GM19351 (cell line): ENCODE results near the gene CRADD.
"Not testable (repeated sequence)": the region's sequence is repeated elsewhere in the genome, so short reads cannot be mapped to it uniquely, and the experiment has no call there.

Source experiments
- ATAC-seq: cut with Tn5 transposase; IDR thresholded peaks from one replicate; pipeline ENCODE4 v1.9.1; 2021; ENCODE audit warnings: mild to moderate bottlenecking, moderate library complexity; ENCODE audit not compliant: unreplicated experiment

Gene CRADD

DNA sequence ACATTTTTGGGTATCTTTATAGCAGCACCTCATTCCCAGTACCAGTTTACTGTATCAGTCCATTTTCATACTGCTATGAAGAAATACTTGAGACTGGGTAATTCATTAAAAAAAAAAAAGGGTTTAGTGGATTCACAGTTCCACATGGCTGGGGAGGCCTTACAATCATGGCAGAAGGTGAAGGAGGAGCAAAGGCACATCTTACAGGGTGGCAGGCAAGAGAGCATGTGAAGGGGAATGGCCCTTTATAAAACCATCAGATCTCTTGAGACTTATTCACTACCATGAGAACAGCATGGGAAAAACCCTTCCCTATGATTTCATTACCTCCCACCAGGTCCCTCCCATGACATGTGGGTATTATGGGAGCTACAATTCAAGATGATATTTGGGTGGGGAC, 77.7 kb downstream of the CRADD start:
- not testable (repeated sequence) for ATAC-seq

DNA sequence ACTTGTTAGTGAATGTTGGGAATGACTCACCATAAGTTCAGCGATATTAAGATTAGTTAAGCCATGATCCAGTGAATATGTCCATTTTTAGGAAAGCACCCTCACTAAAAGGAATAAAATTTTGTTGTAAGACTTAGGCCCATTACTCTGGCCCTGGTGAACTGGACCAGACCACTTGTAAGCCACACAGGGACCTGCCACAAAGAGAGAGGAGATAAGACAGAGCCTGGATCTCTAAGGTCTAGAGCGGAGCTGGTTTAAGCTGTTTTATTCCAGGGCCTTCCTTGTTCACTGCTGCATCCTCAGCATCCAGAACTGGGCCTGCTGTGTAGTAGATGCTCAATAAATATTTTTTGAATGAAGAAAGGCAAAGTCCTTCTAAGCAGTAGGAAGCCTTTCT, 79.1 kb downstream of the CRADD start:
- no peak for ATAC-seq

DNA sequence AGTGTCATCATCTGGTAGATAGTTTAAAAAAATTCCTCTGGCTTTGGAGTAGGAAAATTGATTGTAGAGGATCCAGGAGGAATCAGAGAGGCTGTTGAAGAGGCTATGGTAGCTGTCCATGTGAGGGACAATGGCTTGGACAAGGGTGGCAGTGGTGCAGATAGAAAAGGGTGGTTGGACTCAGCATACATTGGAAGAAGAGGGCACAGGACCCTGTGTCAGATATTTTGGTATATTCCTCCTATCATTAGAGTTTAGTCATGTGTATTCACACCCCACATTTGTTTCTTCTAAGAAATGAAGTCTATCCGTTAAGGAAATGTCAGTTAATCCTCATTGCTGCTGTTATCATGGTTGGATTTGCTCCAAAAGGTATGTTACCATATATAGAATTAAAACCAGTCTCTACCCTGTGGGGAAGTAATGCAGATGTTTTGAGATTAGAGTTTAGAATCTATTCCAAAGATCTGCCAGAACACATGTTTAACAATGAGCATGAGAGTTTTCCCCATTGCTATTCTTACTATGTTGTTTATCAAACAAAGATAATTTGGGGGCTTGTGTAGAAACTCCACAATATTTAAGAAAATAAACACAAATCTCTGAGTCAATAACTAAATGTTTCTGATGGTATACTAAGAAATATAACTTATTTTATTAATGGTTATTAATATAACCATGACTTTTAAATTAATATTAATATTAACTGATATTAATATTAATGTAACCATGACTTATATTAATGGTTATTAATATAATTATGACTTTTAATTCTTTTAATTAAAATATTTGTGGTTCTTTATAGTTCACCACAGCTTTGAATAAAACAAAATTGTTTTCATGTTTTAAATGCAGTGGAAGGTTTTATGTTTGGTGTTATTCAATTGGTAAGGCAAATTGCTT, 80.9 kb downstream of the CRADD start:
- ATAC-seq = no peak

DNA sequence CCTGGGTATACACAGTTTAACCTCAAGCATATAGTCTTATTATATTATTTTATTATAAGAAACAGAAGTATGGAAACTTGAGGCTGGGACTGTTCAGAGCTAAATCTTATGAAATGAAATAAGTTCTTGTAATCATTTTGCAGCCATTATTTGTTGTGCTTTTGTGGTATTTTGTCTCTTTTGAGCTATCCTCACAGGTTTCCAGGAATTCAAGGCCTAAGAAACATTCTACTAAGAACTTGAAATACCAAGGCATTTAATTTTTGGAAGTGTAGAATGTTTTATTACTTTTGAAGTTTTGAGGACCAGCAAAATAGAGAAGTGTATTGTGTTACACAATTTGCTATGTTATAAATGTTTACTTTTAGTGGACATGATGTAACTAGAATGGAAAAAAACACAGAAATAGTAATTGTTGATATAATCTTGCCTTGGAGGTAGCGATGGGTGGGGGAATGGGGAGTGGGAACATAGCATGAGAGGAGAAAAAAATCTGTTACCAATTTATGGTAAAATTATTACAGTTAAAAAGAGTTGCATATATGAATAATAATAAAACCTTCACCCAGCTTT, 81.7 kb downstream of the CRADD start:
- ATAC-seq = no peak

DNA sequence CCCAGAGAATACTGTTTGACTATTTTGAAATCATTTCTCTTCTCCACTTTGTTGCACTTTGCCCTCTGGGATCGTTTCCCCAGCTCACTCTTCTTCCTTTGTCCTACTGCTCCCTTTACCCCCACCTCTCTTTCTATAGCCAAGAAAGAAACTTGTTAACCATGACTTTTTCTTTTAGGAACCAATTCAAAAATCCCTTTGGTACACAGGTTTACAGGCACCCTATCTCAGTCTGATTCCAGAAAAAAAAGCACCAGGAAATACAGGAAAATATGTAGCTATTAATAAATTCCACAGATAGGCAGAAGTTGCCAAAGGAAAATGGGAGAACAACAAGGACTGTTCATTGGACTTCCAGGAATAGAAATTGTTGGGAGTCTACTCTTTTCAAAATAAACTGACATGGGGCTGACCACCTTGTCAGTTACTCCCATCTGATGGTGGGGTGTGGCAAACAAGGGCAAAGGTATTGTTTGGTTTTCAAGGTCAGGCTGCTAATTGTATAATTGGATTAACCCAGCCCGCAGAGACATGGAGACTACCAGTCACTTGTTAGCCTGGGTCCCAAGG, 82.4 kb downstream of the CRADD start:
- ATAC-seq = no peak

DNA sequence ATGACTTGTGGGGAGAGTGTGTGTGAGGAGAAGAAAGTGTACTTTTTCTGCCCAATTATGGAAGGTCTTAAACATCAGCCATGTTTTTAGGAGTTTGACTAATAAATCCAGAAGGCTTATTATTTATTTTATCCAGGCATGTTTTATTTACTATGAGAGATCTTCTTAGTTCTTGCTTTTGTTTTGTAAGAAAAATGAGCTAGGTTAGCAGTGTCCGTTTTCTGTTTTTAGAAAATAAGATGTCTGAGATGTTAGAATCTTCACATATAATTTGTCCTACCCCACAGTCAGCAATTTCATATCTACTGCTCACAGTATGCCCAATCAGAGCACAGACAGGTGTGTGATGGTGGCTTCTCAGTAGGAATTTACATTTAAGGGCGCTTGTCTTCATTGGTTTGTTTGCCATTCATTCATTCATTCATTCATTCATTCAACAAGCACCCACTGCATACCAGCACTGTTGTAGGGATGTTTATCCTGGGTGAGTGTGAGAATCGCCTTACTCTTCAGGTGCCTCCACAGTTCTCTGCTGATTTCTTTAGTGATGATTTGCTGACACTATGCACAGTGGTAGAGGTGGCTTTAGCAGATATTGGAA, 83.2 kb downstream of the CRADD start:
- no peak for ATAC-seq

DNA sequence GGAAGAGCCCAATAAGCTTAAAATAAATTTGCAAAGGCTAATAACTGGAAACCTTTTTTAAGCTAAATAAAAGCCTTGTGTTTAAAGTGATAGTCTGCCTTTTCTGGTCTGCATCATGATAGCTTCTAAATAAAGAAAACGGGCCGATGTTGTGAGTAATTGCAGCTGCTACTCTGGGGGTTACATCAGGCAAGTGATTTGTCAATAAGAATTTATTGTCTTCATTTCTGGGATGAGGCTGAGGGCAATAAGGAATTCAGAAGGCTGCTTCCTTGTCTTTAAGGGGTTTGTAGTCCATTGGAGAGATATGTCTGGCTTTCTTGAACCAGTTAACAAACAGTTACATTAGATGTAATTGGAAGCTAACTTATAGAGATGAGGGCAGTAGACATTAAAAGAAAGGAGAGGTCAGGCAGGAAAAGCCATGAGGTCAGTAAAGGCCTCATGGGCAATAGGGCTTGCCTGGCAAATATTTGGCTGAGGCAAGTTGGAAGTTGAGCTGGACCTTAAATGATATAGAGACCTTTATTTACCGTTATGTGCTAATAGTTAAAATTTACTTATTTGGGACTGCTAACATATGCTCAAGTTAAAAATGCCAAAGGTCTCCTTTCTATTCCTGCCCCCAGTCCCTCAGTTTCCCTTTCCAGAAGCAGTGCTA, 85.0 kb downstream of the CRADD start:
- ATAC-seq = no peak

DNA sequence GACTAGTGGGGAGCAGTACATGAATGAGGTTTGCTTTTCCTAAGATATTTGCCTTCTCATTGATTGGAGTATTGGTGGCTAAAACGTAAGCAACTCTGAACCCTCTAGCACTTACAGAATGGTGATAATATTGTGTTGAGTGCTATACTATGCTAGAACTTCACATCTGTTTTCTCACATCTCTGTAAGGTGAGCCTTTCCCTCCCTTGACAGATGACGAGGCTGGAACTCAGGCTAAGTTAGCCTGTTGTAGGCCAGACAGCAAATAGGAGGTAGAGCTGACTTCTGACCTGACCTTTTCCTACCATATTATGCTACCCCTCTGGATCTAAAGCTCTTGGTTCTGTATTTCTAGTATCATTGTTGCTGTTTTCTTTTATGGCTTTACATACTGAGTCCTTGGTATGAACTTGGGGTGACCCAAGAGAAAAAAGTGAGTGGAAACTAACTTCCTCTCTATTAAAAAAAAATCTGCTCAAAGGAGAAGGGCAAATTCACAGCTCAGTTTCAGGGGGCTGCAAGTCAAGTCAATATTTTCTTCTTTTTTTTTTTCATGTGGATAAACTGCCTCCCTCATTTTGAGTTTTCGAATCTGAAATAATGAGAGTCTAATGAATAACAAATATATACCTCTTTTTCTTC, 85.9 kb downstream of the CRADD start:
- ATAC-seq = no peak

DNA sequence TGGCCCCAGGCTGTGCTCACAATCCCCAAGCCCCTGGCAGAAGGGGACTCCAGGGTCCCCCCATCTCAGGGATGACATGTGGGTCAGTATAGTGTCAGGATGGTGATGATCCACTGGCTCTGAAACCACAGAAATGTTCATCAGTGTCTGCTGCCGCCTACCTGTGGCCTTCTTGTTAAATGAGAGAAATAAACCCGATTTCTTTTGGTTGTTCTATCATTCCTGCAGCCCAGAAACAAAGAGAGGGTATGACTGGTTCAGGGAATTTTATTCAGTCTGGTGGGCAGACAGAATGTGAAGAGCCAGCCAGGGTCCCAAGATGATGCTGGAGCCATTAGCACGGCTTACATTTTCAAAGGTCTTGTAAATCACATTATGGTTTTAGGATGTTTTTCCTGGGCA, 86.6 kb downstream of the CRADD start:
- ATAC-seq = no peak

DNA sequence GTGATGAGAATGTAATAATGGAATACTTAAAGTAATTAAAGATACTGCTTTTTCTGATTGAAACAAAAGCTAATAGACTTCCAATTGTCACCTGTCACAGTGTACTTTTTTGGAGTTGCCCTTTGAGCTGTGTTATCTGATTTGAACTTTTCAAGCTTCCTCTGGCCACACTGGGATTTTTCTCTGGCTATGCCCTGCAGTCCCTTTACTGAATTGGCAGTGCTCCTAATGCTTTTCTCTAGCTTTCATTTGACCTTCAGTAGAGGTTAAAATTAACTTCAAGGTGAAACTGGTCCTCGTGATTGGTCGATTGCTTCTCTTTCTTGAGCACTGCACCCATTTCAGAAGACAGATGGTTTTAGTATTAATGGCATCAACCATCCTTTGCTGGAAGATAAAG, 89.2 kb downstream of the CRADD start:
- no peak for ATAC-seq

DNA sequence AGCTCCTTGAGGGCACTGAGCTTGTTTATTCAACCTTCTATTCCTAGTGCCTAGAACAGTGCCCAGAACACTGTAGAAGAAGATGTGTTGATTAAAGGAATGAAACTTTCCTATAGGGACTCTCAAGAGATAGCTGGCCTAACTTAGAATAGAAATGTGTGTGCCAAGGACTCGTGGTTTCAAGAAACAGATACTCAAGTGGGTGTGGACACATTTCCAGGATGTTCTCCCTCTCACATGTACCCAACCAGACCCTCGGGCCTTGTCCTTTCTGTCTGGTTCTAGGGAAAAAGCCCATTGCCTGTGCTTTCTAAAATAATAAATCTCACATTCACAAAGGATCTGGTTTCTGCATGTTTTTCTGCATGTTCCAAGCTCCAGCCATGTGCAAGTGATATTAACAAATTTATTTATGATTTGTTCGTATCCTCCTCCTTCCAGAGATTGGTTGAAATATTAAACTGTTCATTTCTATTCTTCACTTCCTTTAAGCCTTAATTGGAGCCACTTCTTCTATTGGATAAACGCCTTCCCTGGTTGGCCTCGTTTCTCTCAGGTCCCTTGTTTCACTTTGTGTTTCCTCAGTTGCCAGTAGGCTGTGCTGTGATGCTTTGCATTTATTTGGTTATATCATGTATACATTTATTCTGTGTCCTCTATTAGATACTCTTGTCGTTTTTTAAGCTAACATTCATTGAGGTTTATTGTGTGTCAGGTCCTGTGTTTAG, 89.8 kb downstream of the CRADD start:
- ATAC-seq = no peak

DNA sequence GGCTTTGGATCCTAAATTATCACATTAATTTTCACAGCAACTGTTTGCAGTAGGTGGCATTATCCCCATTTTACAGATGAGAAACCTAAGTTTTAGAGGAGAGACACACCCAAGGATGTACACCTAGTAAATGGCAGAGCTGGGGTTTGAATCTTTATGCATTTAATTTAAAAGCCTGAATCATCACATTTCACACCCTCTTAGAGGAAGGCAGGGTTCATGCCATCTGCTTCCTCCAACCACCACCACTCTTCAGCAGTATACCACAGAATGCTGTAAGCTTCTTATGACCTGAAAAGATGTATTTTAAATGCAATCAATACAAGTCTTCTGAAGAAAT, 90.3 kb downstream of the CRADD start:
- no peak for ATAC-seq

DNA sequence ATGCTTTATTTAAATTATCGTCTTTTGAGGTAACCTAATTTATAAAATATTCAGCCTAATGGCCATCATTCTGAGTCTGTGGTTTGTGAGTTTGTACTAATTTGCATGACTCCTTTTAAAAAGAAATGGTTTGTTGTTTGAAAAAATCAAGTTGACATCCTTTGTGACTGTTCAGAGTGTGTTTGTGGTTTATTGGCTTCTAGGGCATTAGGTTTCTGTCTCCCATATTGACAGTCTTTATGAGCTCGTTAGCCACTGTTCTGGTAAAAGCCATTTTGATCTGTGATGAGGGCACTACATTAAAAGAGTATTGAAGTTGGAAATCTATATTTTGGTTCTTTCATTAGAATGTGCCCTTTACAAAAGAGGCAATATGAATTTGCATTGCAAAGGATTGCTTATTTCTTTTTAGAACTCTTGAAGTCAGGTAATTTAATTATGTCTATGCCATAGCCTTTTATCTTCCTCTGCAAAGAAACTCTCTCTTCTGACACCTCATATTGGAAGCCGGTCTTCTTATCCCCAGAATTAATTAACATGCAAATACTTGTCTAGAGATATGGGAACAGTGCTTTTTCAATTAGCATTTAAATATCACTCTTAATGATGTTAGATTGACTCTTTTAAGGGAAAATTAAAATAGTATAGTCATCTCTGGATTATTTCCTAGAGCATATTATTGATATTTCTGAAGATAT, 95.0 kb downstream of the CRADD start:
- ATAC-seq = no peak

DNA sequence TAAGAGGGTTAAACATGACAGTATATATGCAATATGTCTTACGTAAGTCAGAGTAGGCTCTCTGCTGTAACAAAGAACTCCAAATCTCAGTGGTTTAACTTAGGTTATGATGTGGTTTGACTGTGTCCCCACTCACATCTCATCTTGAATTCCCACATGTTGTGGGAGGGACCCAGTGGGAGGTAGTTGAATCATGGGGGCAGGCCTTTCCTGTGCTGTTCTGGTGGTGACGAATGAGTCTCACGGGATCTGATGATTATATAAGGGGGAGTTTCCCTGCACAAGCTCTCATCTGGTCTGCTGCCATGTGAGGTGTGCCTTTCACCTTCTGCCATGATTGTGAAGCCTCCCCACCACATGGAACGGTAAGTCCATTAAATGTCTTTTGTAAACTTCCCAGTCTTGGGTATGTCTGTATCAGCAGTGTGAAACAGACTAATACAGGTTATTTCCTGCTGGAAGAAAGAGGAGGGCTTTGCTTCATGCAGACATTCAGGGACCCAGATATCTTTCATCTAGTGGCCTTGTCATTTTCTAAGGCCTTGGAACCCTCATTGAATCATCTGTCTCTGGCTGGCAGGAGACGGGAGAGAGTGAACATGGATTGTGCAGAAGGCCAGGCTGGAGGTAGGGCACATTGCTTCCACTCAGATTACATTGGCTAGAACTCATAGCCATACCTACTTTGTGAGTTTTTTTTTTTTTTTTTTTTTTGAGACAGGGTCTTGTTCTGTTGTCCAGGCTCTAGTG, 96.1 kb downstream of the CRADD start:
- no peak for ATAC-seq

DNA sequence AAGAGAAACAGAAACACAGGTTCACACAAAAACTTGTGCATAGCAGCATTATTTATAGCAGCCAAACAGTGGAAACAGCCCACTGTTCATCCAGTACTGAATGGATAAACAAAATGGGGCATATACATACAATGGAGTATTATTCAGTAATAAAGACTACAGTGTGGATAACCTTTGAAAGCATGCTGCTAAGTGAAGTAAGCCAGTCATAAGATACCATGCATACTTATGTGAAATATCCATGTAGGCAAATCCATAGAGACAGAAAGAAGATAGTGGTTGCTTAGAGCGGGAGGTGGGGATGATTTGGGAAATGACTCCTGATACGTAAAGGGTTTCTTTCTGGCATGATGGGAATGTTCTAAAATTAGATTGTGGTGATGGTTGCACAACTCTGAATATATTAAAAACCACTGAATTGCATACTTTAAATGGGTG, 99.4 kb downstream of the CRADD start:
- no peak for ATAC-seq

DNA sequence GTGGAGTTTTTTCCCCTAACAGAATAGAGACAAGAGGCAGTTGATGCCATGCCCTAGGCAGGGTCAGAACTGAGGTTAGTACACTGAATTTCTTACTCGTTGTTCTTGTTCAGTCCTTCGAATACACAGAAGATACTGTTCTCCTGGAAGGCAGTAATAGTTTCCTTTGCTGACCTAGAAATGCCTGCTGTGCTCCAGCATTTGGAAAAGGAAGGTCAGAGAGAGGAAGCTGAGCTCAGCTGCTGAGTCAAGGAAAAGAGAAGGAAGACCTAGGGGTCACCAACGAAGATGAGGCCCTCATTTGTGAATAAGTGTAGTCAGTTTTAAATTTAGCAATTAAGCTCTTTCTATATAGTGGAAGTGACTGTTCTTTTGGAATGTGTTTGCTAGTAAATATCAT, 100.1 kb downstream of the CRADD start:
- no peak for ATAC-seq

DNA sequence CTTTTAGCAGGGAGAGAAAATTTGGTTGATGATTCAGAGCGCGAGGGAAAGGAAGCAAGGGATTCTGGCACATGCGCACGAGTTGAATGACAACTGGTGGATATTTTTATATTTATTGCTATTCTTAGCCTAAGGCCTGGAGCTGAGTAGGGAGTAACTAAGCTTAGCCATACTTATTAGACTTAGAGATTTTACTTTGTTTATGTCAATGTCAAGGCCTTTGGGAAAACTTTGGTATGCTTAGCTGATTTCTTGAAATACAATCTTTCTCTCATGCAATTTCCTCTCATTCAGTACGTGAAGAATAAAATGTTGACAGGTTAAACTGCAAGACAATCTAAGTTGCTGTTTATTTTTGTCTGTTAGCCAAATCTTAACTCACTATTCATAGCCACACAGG, 101.1 kb downstream of the CRADD start:
- no peak for ATAC-seq

DNA sequence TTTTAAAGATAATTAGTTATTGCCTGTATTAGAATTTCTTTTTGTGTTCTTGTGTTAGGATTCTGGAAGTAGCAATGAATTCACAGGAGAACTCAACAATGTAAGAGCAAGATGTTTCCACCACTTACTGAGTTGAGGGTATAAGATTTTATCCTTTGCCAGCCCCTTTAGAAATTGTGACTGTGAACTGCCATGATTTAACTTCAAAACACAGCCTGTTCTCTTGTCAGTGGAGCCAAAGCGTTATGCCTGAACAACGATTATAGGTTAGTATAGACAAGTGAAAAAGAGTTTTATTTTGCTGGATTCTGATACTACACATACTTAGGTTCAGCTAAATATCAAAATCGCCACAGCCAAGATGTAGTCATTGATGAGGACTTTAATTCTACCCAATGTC, 101.6 kb downstream of the CRADD start:
- no peak for ATAC-seq

DNA sequence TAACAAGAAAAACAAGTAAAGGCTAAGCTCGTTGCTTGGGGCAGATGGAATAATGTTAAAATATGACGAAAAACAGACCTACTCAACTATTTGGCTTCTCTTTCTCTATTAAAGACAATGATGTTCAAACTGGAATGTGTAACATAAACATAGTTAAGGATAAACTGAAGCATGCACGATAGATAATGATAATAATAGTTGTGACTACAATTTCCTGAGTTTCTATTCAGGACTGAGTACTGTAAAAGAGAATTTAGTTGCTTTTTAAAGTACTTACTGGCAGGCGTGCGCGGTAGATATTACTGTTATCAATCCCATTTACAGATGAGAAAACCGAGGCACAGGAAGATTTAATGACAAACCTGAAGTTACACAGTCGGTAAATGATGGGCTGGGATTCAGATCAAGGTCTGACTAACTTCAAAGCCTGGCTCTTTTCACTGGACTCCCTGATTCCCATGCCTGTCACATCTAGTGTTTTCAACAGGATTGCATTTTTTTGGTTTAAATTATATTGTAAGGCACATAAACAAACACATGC, 103.0 kb downstream of the CRADD start:
- ATAC-seq = no peak
